LoVo (cell line): ENCODE measurements around the gene REPS1.
A peak's percentile ranks its signal among the peaks of the same experiment; 100 is the strongest.
"Not testable (repeated sequence)": the region's sequence is repeated elsewhere in the genome, so short reads cannot be mapped to it uniquely, and the experiment has no call there.

Source experiments
- DNase-seq: peaks from one replicate; pipeline ENCODE4 v3.0.0-alpha.2; 2016; ENCODE audit warnings: low spot score

REPS1 gene

DNA sequence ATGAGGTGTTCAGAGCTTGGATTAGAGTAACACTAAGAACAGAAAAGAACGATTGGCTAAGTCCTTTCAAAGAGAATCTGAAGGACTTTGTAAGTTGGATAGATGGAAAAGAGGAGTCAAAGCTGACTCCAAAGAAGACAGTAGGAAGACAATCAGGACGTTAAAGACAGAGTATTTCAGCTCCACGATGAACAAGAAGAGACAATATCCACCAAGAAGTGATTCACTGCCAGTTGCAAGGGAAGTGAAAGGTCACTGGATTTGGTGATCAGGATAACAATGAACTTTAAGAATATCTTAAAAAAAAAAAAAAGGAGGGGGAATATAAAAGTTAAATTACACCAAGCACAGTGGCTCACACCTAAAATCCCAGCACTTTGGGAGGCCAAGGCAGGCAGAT lies 17.9 kb downstream of the REPS1 start:
- no peak for DNase-seq

DNA sequence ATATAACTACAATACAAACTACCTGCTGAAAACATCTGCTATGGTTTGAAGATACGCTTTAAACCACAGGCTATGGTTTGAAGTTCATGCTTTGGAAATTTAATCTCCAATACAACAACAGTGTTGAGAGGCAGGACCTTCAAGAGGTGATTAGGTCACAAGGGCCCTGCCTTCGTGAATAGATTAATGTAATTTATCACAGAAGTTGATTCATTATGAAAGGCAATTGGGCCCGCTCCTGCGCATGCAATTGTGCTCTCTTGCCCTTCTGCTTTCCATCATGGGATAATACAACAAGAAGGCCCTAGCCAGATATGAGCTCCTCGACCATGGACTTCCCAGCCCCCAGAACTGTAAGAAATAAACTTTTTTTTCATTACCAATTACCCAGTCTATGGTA lies 21.2 kb downstream of the REPS1 start:
- no peak for DNase-seq

DNA sequence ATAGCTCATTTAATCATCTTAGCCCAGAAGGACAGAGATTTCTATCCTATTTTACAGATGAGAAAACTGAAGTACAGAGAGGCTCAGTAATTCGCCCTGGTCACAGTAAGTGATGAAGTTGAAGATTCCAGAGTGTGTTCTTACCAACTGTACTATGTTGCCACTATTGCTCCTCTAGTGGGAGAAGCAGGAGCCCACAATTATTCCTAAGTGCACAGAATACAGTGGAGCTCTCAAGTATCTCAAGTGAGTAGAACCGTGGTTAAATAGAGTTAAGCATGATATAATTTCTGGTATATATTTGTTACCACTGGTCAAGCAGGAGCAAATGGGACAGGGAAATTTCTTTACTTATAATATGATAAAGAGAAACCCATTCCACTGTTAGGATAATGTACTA lies 22.1 kb downstream of the REPS1 start:
- DNase-seq, result no peak

DNA sequence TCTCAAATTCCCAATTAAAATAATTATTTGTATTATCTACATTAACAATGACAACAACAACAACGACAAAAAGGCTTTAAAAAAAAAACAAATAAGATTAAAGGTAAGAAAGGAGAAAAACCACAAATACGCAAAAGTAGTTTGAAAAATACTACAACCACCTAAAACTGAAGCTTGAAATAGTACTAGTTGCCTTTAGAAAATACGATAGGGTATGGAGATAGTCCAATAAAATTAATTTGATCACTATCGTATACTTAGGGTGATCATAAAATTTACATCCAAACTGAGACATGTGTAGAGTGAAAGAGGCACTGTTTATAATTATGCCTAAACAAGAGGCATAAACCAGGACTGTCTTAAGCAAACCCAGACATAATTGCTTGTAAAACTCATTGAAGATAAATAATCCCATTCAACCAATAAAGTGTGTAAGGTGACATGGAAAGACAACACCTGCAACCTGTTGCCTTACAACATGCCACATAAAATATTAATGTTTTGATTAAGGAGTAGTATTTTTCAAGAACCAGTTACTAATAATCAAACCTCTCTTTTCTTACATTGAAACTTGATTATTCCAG lies 22.7 kb downstream of the REPS1 start:
- DNase-seq, result no peak

DNA sequence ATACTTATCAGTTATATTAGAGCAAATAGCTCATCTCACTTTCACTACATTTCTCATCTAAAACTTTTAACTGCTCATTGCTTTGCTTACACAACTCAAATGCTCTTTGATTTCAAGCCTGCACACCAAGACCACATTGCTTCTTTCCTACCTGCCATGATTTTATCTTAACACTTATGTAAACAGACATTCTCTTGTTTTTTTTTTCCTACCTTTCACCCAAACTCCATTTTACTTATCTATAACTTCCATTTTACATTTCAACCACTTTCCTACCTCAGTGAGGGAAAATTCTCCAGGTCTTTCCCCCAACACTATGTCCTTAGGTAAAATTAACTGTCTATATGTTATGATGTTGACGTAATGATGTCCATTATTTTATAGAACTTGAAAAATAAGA lies 24.0 kb downstream of the REPS1 start:
- no peak for DNase-seq

DNA sequence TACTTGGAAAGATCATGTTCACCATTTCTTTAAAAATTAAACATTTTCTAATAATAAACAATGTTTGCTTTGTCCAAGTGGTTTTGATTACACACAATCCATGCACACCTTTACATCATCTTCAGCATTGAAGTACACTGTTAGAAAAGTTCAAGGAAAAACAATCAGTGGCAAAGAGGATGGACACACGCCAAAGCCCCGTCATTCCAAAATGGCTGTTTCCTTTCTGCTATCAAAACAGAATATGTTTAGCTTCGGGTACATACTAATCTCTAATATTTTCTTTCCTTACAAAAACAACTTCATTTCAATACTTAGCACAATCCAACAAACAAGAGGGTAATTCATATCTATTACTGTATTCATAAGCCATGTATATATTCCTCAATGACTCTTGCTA lies 24.5 kb downstream of the REPS1 start:
- no peak for DNase-seq

DNA sequence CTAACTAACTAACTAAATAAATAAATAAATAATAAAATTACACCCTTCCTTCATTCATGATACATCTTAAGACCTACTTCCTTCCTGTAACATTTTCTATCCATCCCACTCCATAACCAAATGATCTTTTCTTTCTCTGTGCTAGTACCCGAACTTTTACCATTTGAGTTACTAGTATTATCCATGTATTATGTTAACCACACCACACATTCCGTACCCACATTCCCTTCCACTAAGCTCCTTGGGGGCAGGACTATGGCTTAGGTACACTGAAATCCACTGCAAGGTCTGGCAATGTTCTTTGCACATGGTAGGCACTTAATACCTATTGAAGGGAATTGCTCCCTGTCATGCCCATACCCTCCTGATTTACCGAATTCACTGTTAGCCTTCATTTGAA lies 24.9 kb downstream of the REPS1 start:
- DNase-seq, result no peak

DNA sequence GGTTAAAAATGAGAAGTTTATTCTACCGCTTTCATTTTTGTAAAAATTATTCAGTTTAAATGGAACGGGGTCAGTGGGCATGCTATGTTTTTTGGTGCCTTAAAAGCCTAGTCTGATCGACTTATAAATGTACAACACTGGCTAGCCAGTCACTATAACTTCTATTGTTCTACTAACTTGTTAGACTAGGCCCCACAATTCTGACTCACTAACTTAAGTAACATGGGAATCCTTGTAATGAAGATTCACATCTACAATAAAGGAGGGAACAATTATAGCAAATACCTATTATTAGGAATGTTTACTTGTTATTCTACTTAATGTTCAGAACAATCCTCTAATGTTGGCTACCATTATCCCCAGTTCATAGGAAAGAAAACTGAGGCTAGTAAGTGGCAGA lies 28.5 kb downstream of the REPS1 start:
- no peak for DNase-seq

DNA sequence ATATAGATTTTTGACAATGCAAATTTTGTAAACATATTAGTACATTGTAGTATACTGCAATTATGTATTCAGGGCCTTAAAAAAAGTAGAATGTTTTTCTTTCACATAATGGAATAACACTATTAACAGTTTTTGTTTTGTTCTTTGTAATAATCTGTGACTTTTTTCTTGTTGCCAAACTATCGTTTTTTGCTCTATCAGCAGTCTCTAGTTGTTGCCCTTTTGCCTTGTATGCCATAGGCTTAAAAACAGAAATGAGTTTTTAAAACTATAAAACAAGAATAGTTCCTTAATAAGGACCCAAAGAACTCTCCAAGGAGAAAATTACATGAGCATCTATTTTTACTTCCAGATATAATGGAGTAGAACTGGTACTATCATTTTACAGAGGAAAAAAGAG lies 29.5 kb downstream of the REPS1 start:
- no peak for DNase-seq

DNA sequence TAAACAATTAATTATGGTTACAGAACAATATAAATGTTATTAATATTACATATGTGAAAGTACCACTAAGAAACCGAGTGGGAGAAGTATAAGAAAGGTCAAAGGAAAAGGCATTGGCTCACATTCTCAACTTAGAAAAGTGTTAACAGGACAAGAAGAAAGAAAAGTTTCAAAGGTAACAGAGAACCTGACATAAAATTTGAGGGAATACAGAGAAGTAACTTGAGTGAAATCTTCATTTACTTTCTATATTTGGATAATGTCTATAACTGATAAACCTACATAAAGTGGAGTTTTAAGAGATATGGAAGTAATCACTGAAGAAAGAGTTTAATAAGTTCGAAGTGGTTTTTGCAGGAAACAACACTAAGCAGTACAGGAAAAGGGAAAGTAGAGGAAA lies 30.1 kb downstream of the REPS1 start:
- no peak for DNase-seq

DNA sequence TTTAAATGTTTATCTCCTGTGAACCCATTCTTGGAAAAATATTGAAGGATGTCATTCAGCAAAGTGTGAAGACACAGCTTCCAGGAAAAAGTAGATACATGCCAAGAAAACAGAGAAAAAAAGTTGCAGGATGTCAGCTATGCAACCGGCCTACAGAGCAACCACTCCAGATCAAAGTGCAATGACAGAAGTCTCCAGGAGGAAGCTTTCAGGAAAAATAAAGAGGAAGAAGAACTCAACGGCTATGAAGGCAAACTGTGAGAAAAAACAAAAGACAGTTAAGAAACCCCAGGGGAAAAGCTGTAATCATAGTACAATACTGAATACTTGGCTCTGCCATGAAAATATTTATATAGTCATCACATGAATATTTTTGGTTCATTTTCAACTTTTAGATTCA lies 30.6 kb downstream of the REPS1 start:
- peak; percentile 38 for DNase-seq

DNA sequence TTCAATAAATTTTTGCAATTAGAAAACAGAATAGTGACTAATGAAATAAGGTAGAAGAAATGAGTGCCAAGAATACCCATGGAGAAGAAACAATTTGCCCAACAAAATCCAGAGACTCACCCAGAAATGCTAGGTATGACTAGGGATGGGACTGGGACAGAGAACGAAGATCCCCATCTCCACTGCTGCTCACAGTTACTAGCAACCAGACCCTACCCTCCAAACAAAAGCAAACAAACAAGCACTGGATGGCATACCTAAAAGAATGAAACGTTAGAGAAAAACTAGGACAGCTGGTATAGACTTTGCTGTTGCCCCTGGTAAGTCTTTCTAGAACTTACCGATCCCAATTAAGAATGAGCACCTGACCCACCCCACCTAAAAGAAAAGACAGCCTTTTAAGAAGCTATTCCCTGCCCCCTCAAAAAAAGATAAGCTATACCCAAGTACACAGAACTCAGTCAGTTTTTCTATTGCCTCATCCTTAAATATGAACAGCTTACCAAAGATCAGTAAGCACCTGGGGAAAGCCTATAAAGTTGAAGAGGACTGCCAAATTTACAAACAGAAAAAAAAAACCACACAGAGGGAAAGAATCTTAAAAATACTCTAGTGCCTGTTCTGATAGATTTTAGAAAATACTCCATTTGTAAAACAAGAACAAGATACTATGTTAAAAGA lies 31.7 kb downstream of the REPS1 start:
- no peak for DNase-seq

DNA sequence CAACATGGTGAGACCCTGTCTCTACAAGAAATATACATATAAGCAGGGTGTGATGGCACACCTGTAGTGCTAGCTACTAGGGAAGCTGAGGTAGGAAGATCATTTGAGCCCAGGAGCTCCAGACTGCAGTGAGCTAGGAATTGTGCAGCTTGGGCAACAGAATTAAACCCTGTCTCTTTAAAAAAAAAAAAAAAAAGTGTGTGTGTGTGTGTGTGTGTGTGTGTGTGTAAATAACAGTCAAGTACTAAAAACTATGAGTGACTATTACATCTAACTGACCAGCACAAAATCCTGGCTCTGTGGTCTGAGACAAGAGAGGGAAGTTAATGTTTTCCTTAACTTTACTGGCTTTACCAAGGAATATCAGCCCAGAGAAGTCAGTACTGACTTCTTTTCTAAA lies 32.8 kb downstream of the REPS1 start:
- DNase-seq, result no peak

DNA sequence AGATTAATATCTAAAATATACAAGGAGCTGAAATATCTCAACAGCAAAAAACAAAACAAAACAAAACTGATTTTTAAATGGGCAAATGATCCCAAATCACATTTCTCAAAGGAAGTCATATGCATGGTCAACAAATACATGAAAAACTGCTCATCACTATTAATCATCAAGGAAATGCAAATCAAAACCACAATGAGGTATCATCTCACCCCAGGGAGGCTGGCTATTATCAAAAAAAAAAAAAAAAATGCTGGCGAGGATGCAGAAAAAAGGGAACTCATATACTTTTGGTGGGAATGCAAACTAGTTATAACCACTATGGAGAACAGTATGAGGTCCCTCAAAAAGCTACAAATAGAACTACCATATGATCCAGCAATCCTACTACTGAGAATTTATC lies 34.6 kb downstream of the REPS1 start:
- DNase-seq, result no peak

DNA sequence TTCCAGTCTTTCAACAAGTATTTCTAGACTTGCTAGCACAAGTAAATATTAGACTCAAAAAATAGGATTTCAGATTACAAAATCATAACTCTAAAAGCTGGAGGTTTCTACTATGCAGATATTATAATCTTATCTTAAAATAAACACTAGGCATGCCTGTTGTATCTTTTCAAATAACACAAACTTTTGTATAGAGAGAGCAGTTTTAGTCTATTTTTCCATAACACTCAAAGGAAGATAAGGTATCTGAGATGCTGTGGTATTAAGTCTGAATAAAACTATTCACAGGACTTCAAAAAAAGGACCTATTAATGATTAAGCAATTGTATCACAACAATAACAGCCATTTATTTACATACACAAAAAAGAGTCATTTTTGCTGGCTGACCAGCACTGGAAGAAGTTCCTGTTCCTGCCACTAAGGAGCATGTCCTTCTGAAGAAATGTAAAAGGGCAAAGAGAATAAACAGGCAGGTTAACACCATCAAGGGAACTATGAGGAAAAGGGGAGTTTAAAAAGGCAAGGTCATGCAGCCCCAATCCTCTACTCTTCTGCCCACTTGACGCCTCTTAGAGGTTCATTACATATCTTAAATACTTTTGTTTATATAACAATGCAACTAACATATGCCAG lies 39.4 kb downstream of the REPS1 start:
- no peak for DNase-seq

DNA sequence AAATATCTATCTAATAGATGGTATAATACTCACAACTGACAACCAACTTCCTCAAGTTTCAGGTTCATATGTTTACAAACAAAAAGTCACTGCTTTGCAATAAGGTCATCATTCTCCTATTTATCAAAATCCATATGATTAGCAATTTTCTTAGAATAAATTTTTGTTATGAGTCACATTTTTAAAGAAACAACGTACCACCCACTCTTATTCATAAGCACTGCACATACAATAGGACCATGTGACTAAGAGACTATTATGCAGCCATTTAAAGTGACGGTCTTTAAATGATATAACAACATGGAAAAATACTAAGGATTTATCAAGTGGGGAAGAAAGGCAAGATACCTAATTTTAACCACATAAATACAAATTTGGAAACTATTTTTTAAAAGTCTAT lies 40.0 kb downstream of the REPS1 start:
- no peak for DNase-seq

DNA sequence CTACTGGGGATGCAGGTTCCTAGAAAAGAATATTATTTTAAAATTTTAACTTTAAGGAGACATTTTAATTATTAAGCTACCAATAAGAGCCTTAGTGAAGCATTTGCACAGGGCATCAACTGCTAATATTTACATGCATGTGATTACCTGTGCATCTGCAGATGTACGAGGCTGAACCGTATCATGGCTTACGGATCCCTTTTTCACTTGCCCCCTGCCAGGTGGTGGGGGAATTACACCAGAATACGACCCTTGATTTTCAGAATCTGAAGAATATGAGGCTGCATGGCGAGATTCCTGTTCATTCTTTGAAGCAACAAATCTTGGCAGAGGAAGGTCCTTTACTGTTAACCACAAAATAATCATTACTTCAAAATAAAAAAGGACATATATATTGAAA lies 42.7 kb downstream of the REPS1 start:
- no peak for DNase-seq

DNA sequence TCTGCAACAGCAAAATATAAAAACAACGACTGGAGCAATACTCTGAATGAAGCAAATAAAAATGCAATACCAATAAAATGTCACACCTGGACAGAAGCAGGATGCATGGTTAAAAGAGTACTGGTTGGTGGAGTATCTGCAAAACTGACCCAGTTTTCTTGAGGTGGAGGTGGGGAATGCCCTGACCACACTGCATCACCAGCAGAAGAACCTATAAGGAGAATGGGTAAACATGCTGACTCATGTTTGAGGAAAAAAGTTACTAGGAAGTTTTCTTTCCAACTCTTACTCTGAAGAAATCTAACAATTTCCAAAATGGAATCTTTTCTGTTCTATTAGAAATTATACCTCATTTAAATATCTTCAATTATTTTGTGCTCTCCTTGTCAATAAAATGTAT lies 43.6 kb downstream of the REPS1 start:
- DNase-seq, result peak; percentile 10

DNA sequence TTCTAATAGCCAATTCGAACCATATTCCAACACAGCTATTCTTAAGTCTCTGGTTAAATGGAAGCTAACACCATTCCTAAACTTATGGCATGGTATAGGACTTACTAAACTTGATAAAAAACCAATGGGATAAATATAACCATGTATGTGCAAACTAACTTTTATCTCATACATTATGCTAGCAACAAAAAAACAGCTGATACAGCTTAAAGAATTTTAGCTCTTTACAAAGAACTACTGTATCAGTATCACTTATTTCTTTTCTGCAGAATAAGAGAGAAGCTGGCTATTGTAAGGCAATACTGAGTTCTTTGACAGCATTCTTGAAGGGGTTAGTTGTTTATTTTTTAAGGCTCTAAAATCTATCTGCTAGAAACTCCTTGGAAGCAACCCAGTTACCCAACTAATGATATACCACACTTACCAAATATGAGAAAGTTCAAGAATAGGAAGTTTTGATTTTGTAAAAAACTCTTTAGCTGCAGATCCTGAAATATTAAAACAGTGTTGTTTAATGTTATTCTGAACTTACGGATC lies 44.9 kb downstream of the REPS1 start:
- no peak for DNase-seq

DNA sequence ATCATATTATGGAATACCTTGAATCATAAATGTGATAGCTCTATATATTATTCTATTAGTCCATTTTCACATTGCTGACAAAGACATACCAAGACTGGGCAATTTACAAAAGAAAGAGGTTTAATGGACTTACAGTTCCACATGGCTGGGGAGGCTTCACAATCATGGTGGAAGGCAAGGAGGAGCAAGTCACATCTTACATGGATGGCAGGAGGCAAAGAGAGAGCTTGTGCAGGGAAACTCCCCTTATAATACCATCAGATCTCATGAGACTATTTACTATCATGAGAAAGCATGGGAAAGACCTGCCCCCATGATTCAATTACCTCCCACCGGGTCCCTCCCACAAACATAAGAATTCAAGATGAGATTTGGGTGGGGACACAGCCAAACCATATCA lies 51.2 kb downstream of the REPS1 start:
- not testable (repeated sequence) for DNase-seq

DNA sequence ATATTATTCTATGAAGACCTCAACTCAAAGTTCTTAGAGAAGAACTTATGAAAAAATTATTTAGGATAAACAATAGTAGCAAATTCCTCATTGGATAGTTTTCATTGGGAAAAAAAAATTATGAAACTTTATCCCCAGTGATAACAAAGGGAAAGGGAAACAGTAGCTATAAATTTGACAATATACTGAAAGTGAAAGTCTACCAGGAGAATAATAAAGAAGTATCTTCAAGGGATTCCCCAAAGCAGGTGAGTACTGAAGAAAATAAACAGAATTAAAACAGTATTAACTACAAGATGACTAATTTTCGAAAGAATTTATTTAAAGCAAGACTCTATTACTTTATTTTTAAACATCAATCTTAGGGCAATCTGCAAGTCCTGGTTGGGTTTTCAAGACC lies 56.4 kb downstream of the REPS1 start:
- DNase-seq, result no peak

DNA sequence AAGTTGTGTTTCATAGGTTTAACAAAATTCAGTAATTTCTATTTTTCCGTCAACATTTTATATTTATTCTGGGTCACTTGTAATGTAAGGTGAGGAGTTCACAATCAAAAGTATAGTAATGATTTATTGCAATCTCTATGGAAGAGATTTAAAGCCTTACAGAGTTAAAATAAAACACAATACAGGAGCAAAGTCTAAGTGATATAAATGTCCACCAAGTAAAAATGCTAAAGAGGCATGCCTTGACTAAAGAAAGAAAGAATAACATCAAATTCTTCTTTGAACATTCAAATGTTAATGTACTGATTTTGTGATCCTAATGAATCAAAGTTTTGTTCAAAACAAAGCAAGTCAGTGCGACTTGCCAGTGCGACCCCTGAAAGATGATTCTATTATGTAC lies 61.5 kb downstream of the REPS1 start:
- DNase-seq, result no peak

DNA sequence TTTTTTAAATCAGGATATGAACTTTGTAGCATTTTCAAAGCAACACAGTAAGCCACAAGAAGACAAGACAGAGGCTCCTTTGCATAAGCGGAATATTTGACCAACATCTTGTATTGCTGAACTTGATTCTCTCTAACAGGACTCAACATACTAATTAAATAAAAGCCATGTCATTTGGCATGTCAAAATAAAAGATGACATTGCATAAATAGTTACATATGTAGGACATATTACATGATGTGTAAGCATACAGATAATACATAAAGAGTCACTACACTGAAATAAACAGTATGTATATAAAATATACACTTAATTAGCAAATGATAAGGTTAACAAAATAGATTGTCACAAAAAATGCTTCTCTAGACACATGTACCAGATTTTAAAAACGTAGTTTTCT lies 62.2 kb downstream of the REPS1 start:
- no peak for DNase-seq

DNA sequence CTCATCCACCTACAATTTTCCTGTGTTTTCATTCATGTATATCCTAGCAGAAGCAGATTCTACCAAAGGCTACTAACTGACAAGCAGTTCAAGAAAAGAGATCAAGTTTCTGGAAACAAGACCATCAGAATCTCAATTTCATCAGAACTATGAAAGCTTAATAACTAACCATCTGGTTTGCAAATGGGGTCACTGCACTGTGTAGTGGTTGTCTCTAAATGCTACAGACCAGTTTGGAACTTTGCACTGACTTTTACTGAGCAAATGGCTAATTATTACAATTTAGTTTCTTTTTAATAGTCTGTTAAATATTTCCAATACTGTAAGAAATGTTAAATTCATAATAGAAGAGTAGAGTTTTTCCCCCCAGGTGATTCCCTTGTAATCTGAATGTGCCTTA lies 64.5 kb downstream of the REPS1 start:
- no peak for DNase-seq
